Neural progenitor cell (in vitro differentiated cells): ENCODE results near the gene SYT17.

Experiments used
- EZH2 ChIP-seq: fragments of 200-600 bp; sonication (generic); IDR thresholded peaks from 2 replicates; pipeline ENCODE4 v1.6.1; 2017; ENCODE audit warnings: antibody characterized with exemption, mild to moderate bottlenecking, moderate library complexity
- TF ChIP-seq, protein P1 (sequence below): fragments of 200-600 bp; sonication (generic); IDR thresholded peaks from 2 replicates; pipeline ENCODE4 v1.5.1; 2017; ENCODE audit warnings: antibody characterized with exemption, mild to moderate bottlenecking

DNA sequence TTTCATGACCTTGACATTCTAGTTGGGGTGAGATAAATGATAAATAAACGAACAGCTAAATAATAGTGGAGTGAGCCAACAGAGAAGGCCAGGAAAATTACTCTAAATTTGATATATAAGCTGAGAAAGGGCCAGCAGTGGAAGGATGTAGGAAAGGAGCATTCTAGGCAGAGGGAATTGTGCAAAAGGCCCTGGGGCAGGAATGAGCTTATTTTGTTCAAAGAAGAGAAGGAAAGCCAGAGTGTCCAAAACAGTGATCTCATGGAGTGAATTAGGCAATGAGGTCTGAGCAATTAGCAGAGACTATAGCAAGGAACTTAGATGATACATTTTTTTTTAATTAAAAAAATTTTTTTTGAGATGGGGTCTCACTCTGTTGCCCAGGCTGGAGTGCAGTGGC, 74.1 kb downstream of the SYT17 start:
- TF ChIP-seq, protein P1, sequence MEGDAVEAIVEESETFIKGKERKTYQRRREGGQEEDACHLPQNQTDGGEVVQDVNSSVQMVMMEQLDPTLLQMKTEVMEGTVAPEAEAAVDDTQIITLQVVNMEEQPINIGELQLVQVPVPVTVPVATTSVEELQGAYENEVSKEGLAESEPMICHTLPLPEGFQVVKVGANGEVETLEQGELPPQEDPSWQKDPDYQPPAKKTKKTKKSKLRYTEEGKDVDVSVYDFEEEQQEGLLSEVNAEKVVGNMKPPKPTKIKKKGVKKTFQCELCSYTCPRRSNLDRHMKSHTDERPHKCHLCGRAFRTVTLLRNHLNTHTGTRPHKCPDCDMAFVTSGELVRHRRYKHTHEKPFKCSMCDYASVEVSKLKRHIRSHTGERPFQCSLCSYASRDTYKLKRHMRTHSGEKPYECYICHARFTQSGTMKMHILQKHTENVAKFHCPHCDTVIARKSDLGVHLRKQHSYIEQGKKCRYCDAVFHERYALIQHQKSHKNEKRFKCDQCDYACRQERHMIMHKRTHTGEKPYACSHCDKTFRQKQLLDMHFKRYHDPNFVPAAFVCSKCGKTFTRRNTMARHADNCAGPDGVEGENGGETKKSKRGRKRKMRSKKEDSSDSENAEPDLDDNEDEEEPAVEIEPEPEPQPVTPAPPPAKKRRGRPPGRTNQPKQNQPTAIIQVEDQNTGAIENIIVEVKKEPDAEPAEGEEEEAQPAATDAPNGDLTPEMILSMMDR: no peak
- TF ChIP-seq EZH2: no peak
